K562 (cell line): ENCODE measurements around the gene LRMDA. TPM values are rescaled to one million over a fixed set of nuclear protein-coding genes. Genes with fewer than 3 reads are reported as not detected.

Experiments used
- ATAC-seq: fragments of 200-7000 bp; cut with Tn5 transposase; 3 replicates; pipeline ENCODE4 v1.9.1; 2020; ENCODE audit warnings: moderate library complexity
- BruUV-seq: library from RNA; stranded (reverse); fragments of 400-500 nt; replicated peaks from 2 replicates; lab custom pipeline; 2021; lab: Mats Ljungman, UMichigan
- CTCF ChIA-PET: fragments of 300-600 bp; formaldehyde crosslinking; extraction: SDS; loops from one replicate; lab custom pipeline; 2021; ENCODE audit warnings: low intra/inter-chr PET ratio; lab: Yijun Ruan, JAX
- POLR2A ChIA-PET: fragments of 300-600, 350-650 bp; sonication (Branson Sonifier 250); formaldehyde crosslinking; extraction: SDS; loops from one replicate; lab custom pipeline; 2021; ENCODE audit warnings: antibody characterized with exemption, inconsistent platforms; lab: Yijun Ruan, JAX
- DNase-seq, 4 experiments: peaks; one replicate each; pipeline versions ENCODE4 v3.0.0 to v3.0.0-alpha.2; 2011 to 2018; ENCODE audit warnings: low spot score in 3 of 4, mixed read lengths in 3 of 4; ENCODE audit errors: extremely low read depth in 1 of 4
- FAIRE-seq: peaks from 2 replicates; lab custom pipeline; 2011; peaks lifted over from hg19 to GRCh38; lab: Jason Lieb, UNC
- H2AFZ ChIP-seq: 2 replicates; pipeline ENCODE4 v1.6.0; 2011; ENCODE audit warnings: low read depth, low read length, control low read depth, inconsistent platforms
- H3K27ac ChIP-seq: fragments of 200-600 bp; 3 replicates; pipeline ENCODE4 v1.8.0; 2011; ENCODE audit warnings: low read depth, mild to moderate bottlenecking, control low read depth, inconsistent platforms, low read length, moderate library complexity, mixed read lengths; ENCODE audit errors: extremely low read depth
- H3K27me3 ChIP-seq, 2 experiments: fragments of 300-600 bp in 1 of 2; 2 replicates in 1 of 2; 3 replicates in 1 of 2; pipeline versions ENCODE4 v1.6.0 to v1.8.0; 2011; ENCODE audit warnings: inconsistent platforms in 2 of 2, low read length in 2 of 2, mild to moderate bottlenecking in 1 of 2, mixed read lengths in 1 of 2, moderate library complexity in 1 of 2; ENCODE audit not compliant: control insufficient read depth in 2 of 2, insufficient read depth in 2 of 2
- H3K36me3 ChIP-seq: fragments of 300-600 bp; 3 replicates; pipeline ENCODE4 v1.8.0; 2011; ENCODE audit warnings: mild to moderate bottlenecking, low read length, inconsistent platforms; ENCODE audit not compliant: control insufficient read depth, insufficient read depth
- H3K4me1 ChIP-seq, 2 experiments: fragments of 200-600 bp in 1 of 2; replicated peaks in 1 of 2; 2 replicates in 1 of 2; 3 replicates in 1 of 2; pipeline versions ENCODE4 v1.5.1 to v1.8.0; 2011; ENCODE audit warnings: inconsistent platforms in 2 of 2, low read length in 2 of 2, mild to moderate bottlenecking in 1 of 2, mixed read lengths in 1 of 2, moderate library complexity in 1 of 2; ENCODE audit not compliant: control insufficient read depth in 2 of 2, insufficient read depth in 2 of 2
- H3K4me2 ChIP-seq: 2 replicates; pipeline ENCODE4 v1.6.1; 2011; ENCODE audit warnings: low read length, control low read depth, inconsistent platforms, mixed read lengths; ENCODE audit not compliant: insufficient read depth
- H3K4me3 ChIP-seq: fragments of 200-600 bp; sonication (generic), shearing (Covaris generic); 2 replicates; pipeline ENCODE4 v1.5.1; 2016; ENCODE audit warnings: control low read depth, inconsistent platforms
- H3K79me2 ChIP-seq: fragments of 200-600 bp; 3 replicates; pipeline ENCODE4 v1.8.0; 2011; ENCODE audit warnings: low read length, inconsistent platforms; ENCODE audit not compliant: control insufficient read depth, insufficient read depth
- H3K9ac ChIP-seq, 2 experiments: 2 replicates each; pipeline versions ENCODE4 v1.6.0 to v1.6.1; 2011; ENCODE audit warnings: low read depth in 2 of 2, low read length in 2 of 2, control low read depth in 1 of 2, inconsistent platforms in 1 of 2, mild to moderate bottlenecking in 1 of 2, mixed read lengths in 1 of 2; ENCODE audit not compliant: insufficient read depth in 1 of 2
- H3K9me1 ChIP-seq: one replicate; pipeline ENCODE4 v1.6.0; 2011; ENCODE audit warnings: inconsistent platforms, mild to moderate bottlenecking, low read length, moderate library complexity; ENCODE audit not compliant: control insufficient read depth, insufficient read depth
- H3K9me3 ChIP-seq: replicated peaks from 2 replicates; pipeline ENCODE4 v1.5.1; 2011; ENCODE audit warnings: low read depth, low read length, inconsistent platforms; ENCODE audit not compliant: control insufficient read depth, insufficient read depth
- H4K20me1 ChIP-seq: replicated peaks from 2 replicates; pipeline ENCODE4 v1.6.1; 2011; ENCODE audit warnings: low read length, inconsistent platforms, mixed read lengths; ENCODE audit not compliant: control insufficient read depth, insufficient read depth
- CHD1 ChIP-seq: fragments of 200-600 bp; sonication (generic); IDR thresholded peaks from one replicate; pipeline ENCODE4 v1.6.1; 2012; ENCODE audit warnings: mild to moderate bottlenecking, moderate library complexity, low read length, inconsistent platforms
- ELF1 ChIP-seq: fragments of 200-800 bp; sonication (Bioruptor generic); IDR thresholded peaks from 2 replicates; pipeline ENCODE4 v1.6.1; 2016; ENCODE audit warnings: missing genetic modification characterization, missing compliant biosample characterization
- FUS ChIP-seq: fragments of 200-400 bp; formaldehyde crosslinking; optimal IDR thresholded peaks from 2 replicates; pipeline ENCODE3; 2017; ENCODE audit warnings: low read depth, low read length
- GTF2E2 ChIP-seq: fragments of 200-800 bp; sonication (Bioruptor generic); IDR thresholded peaks from 2 replicates; pipeline ENCODE4 v1.6.1; 2016; ENCODE audit warnings: missing genetic modification characterization, missing compliant biosample characterization
- HIVEP1 ChIP-seq: fragments of 250-450 bp; sonication (Bioruptor Pico); IDR thresholded peaks from 2 replicates; pipeline ENCODE4 v1.4.0; 2020; ENCODE audit warnings: mild to moderate bottlenecking
- KAT8 ChIP-seq: fragments of 450-650 bp; IDR thresholded peaks from 2 replicates; pipeline ENCODE4 v1.6.1; 2016; ENCODE audit warnings: low read depth, mild to moderate bottlenecking
- KDM2B ChIP-seq: fragments of 250-450 bp; sonication (Bioruptor Pico); IDR thresholded peaks from 2 replicates; pipeline ENCODE4 v1.8.0; 2021; ENCODE audit warnings: mild to moderate bottlenecking, moderate library complexity
- KLF10 ChIP-seq: fragments of 250-450 bp; sonication (Bioruptor Pico); IDR thresholded peaks from 2 replicates; pipeline ENCODE4 v1.6.1; 2021; ENCODE audit warnings: matching md5 sums
- MEF2D ChIP-seq: conservative IDR thresholded peaks from 2 replicates; pipeline ENCODE4 v1.6.1; 2016; ENCODE audit warnings: low read depth, missing genetic modification characterization, missing compliant biosample characterization
- NRF1 ChIP-seq, 2 experiments: fragments of 450-650 bp; IDR thresholded peaks in 1 of 2; conservative IDR thresholded peaks in 1 of 2; 2 replicates each; pipeline ENCODE4 v1.6.1; 2014; ENCODE audit warnings: mild to moderate bottlenecking in 2 of 2
- PATZ1 ChIP-seq: fragments of 250-450 bp; sonication (Bioruptor Pico); IDR thresholded peaks from 2 replicates; pipeline ENCODE4 v1.5.0; 2020; ENCODE audit warnings: mild to moderate bottlenecking, borderline replicate concordance
- SMAD2 ChIP-seq: fragments of 150-350 bp; IDR thresholded peaks from 2 replicates; pipeline ENCODE4 v1.6.1; 2014; ENCODE audit warnings: low read depth, mild to moderate bottlenecking, low read length
- TEAD4 ChIP-seq, 2 experiments: sonication (generic) in 1 of 2; formaldehyde crosslinking in 1 of 2; IDR thresholded peaks; 2 replicates each; pipeline versions ENCODE4 v1.6.1 to v1.8.0; 2012 to 2022; ENCODE audit warnings: borderline replicate concordance in 1 of 2, inconsistent platforms in 1 of 2, low read length in 1 of 2, mild to moderate bottlenecking in 1 of 2, missing genetic modification reagents in 1 of 2
- ZBTB11 ChIP-seq, 3 experiments: fragments of 200-800 bp in 1 of 3; fragments of 250-450 bp in 1 of 3; fragments of 450-650 bp in 1 of 3; sonication (Bioruptor Pico) in 1 of 3; sonication (Bioruptor generic) in 1 of 3; formaldehyde crosslinking in 1 of 3; IDR thresholded peaks; 2 replicates each; pipeline versions ENCODE4 v1.6.1 to v1.8.0; 2016 to 2022; ENCODE audit warnings: mild to moderate bottlenecking in 2 of 3, missing genetic modification characterization in 2 of 3, missing compliant biosample characterization in 1 of 3, moderate library complexity in 1 of 3
- ZNF436 ChIP-seq: fragments of 250-450, 450-650 bp; sonication (Bioruptor Pico); formaldehyde crosslinking; IDR thresholded peaks from 2 replicates; pipeline ENCODE4 v1.7.0; 2020; ENCODE audit warnings: mild to moderate bottlenecking
- ZNF740 ChIP-seq, 3 experiments: fragments of 200-800 bp in 1 of 3; sonication (Bioruptor generic) in 1 of 3; sonication (generic) in 1 of 3; formaldehyde crosslinking in 1 of 3; IDR thresholded peaks; 2 replicates each; pipeline versions ENCODE4 v1.6.1 to v1.8.0; 2016 to 2022; ENCODE audit warnings: mild to moderate bottlenecking in 2 of 3, missing compliant biosample characterization in 2 of 3, missing genetic modification characterization in 2 of 3, missing genetic modification reagents in 1 of 3
- ZNF79 ChIP-seq: fragments of 250-450 bp; sonication (Bioruptor Pico); IDR thresholded peaks from 2 replicates; pipeline ENCODE4 v1.4.0; 2020; ENCODE audit warnings: low read depth, mild to moderate bottlenecking, moderate library complexity
- WGBS: fragments of 100-300 bp; shearing (Covaris generic); methylation state at CpG from one replicate; pipeline ENCODE4 v1.1.6; 2016; ENCODE audit warnings: low coverage, mixed read lengths; ENCODE audit not compliant: insufficient coverage; ENCODE audit errors: missing lambda C conversion rate; 5-methylcytosine and 5-hydroxymethylcytosine counted together
- in situ Hi-C: fragments of 300-500 bp; cut with MboI; formaldehyde crosslinking; loops from 4 replicates; pipeline ENCODE4 v1.15.0; 2018; ENCODE audit warnings: inconsistent platforms, mixed read lengths
- intact Hi-C: fragments of 100-400 bp; cut with micrococcal nuclease; formaldehyde crosslinking; loops from 2 replicates; pipeline ENCODE4 v1.14.2; 2022
- polyA plus RNA-seq, 8 experiments: library from polyadenylated mRNA; depleted of rRNA in 4 of 8; stranded (reverse) in 5 of 8; unstranded in 3 of 8; fragments of >200 nt; fragmentation: Nextera tagmentation in 2 of 8; fragmentation: Illumina TruSeq in 1 of 8; extraction: Ambion mirVana in 2 of 8; extraction: Trizol in 1 of 8; gene quantifications; 2 replicates each; pipeline versions ENCODE4 v1.2.1 to v1.2.3, GENCODE V29; 2011 to 2014; ENCODE audit warnings: inconsistent platforms in 1 of 8, missing spikeins in 1 of 8
- total RNA-seq, 7 experiments: library from RNA; depleted of rRNA in 6 of 7; stranded (reverse); fragments of >200 nt in 6 of 7; fragmentation: Illumina TruSeq in 2 of 7; extraction: Trizol in 2 of 7; gene quantifications; 2 replicates each; pipeline versions ENCODE4 v1.2.1 to v1.2.3, GENCODE V29; 2011 to 2021; ENCODE audit warnings: low replicate concordance in 1 of 7

The LRMDA gene
- total and polyA plus RNA-seq, 9 of the 15 experiments (the other 6 are each of a cell fraction or from before 2014, with no cell fraction given), result 0.25 TPM; not detected in 8

GRCh38 chr10:76577455-76577854 lies 1146.0 kb downstream of the LRMDA start:
- no peaks in the 10 kb centered on the region for H3K9me1 ChIP-seq
- in situ Hi-C loops (no loop called here), intact Hi-C loops (no loop called here)
- ATAC-seq, result no peak
- no TSS peak for BruUV-seq
- H3K27me3 ChIP-seq, result no peaks in the 10 kb centered on the region
- no peaks in the 10 kb centered on the region for H4K20me1 ChIP-seq
- no peaks in the 10 kb centered on the region for H3K4me1 ChIP-seq
- H3K4me3 ChIP-seq, result no peak overlapping the region
- no peak overlapping the region for H3K9ac ChIP-seq
- peaks cover 3% of the 10 kb centered on the region; the same call in 1 of the 2 replicates for H3K9me3 ChIP-seq
- ChIA-PET CTCF (no interaction called here), POLR2A (no interaction called here)
- no peak overlapping the region for H3K27ac ChIP-seq
- H3K79me2 ChIP-seq, result no peaks in the 10 kb centered on the region
- no peak for FAIRE-seq
- no peak for DNase-seq
- no peak overlapping the region for H2AFZ ChIP-seq
- no peaks in the 10 kb centered on the region for H3K36me3 ChIP-seq
- no peak overlapping the region for H3K4me2 ChIP-seq
- 0% methylated on average over 2 of the region's 2 CpGs for WGBS
- TF ChIP-seq NRF1 (conservative IDR thresholded peaks at IDR 0.05 in 1 of 2, IDR thresholded peaks at IDR 0.05 in 1 of 2), result no peak
- no peak for TF ChIP-seq KLF10
- TF ChIP-seq KDM2B (CRISPR knock-in tag), result no peak
- TF ChIP-seq TEAD4 (IDR thresholded peaks at IDR 0.05; ENCODE audit: low read length), result no peak
- no peak for TF ChIP-seq TEAD4 (CRISPR knock-in tag; IDR thresholded peaks at IDR 0.05; ENCODE audit: borderline replicate concordance)
- no peak for TF ChIP-seq FUS
- no peak for TF ChIP-seq ZNF436 (CRISPR knock-in tag)
- no peak for TF ChIP-seq GTF2E2 (tag)
- TF ChIP-seq ZNF740 (CRISPR knock-in tag; IDR thresholded peaks at IDR 0.05), result no peak
- no peak for TF ChIP-seq ZNF740 (tag; IDR thresholded peaks at IDR 0.05)
- no peak for TF ChIP-seq PATZ1 (CRISPR knock-in tag)
- TF ChIP-seq HIVEP1 (CRISPR knock-in tag), result no peak
- no peak for TF ChIP-seq CHD1
- TF ChIP-seq ELF1 (tag), result no peak
- TF ChIP-seq ZBTB11 (CRISPR knock-in tag; IDR thresholded peaks at IDR 0.05), result no peak
- no peak for TF ChIP-seq MEF2D (tag)
- TF ChIP-seq SMAD2, result no peak
- no peak for TF ChIP-seq ZNF79 (CRISPR knock-in tag)
- no peak for TF ChIP-seq KAT8
